B cell (primary cell): ENCODE data around the gene ZBTB17. TPM values are rescaled to one million over a fixed set of nuclear protein-coding genes. Genes with fewer than 3 reads are reported as not detected.

Experiments used
- ATAC-seq: fragments of 200-7000 bp; cut with Tn5 transposase; one replicate; pipeline ENCODE4 v1.10.0; 2021; ENCODE audit warnings: low read depth, mild to moderate bottlenecking, moderate number of reproducible peaks, moderate library complexity
- CTCF ChIA-PET: fragments of 350-600 bp; sonication (Branson Sonifier 250); formaldehyde crosslinking; loops from one replicate; lab custom pipeline; 2021; ENCODE audit warnings: antibody characterized with exemption, inconsistent platforms; lab: Charles Lee
- POLR2A ChIA-PET: fragments of 350-600 bp; sonication (Branson Sonifier 250); formaldehyde crosslinking; loops from one replicate; lab custom pipeline; 2021; ENCODE audit warnings: antibody characterized with exemption; lab: Charles Lee
- DNase-seq: peaks from one replicate; pipeline ENCODE4 v3.0.0; 2013
- H2AFZ ChIP-seq: 2 replicates; pipeline ENCODE4 v1.6.1; 2012; ENCODE audit warnings: mild to moderate bottlenecking, low read depth, low read length; ENCODE audit not compliant: insufficient read depth, poor library complexity, severe bottlenecking
- H3K27ac ChIP-seq, 2 donors: 1 replicate in 1 of 2; 2 replicates in 1 of 2; pipeline ENCODE4 v1.5.1; 2012 to 2013; ENCODE audit warnings: low read length in 2 of 2, mild to moderate bottlenecking in 2 of 2, moderate library complexity in 1 of 2
- H3K27me3 ChIP-seq, 4 experiments: fragments of 200-600 bp in 1 of 4; sonication (generic) in 1 of 4; replicated peaks in 1 of 4; 1 replicate in 2 of 4; 2 replicates in 2 of 4; pipeline versions ENCODE4 v1.6.1 to v1.7.0; 2013 to 2016; ENCODE audit warnings: low read length in 3 of 4, mild to moderate bottlenecking in 2 of 4, mixed read lengths in 1 of 4, moderate library complexity in 1 of 4; ENCODE audit not compliant: insufficient read depth in 4 of 4, control insufficient read depth in 3 of 4; ENCODE audit errors: control extremely low read depth in 1 of 4
- H3K36me3 ChIP-seq, 2 experiments: replicated peaks in 1 of 2; 1 replicate in 1 of 2; 2 replicates in 1 of 2; pipeline versions ENCODE4 v1.6.1 to v1.7.1; 2013; ENCODE audit warnings: low read length in 1 of 2; ENCODE audit not compliant: insufficient read depth in 2 of 2, control insufficient read depth in 1 of 2; ENCODE audit errors: control extremely low read depth in 1 of 2, extremely low read depth in 1 of 2
- H3K4me1 ChIP-seq, 2 donors: fragments of 200-600 bp in 1 of 2; sonication (generic) in 1 of 2; 1 replicate in 1 of 2; 2 replicates in 1 of 2; pipeline versions ENCODE4 v1.5.1 to v1.6.1; 2013 to 2017; ENCODE audit warnings: low read length in 2 of 2; ENCODE audit not compliant: control insufficient read depth in 2 of 2, insufficient read depth in 2 of 2
- H3K4me2 ChIP-seq: replicated peaks from 2 replicates; pipeline ENCODE3; 2012; ENCODE audit warnings: mild to moderate bottlenecking, low read depth, low read length; ENCODE audit not compliant: poor library complexity, severe bottlenecking
- H3K4me3 ChIP-seq, 5 experiments: fragments of 200-600 bp in 1 of 5; sonication (generic) in 1 of 5; 1 replicate in 3 of 5; 2 replicates in 2 of 5; pipeline versions ENCODE4 v1.5.1 to v1.7.0; 2011 to 2016; ENCODE audit warnings: low read length in 4 of 5, mild to moderate bottlenecking in 4 of 5, low read depth in 2 of 5, control low read depth in 1 of 5, moderate library complexity in 1 of 5; ENCODE audit not compliant: insufficient read depth in 1 of 5; ENCODE audit errors: control extremely low read depth in 1 of 5, extremely low read depth in 1 of 5
- H3K79me2 ChIP-seq: fragments of 200-600 bp; sonication (generic); one replicate; pipeline ENCODE4 v1.6.0; 2016; ENCODE audit warnings: low read length; ENCODE audit not compliant: control insufficient read depth, insufficient read depth
- H3K9ac ChIP-seq: fragments of 200-600 bp; sonication (generic); 2 replicates; pipeline ENCODE4 v1.6.1; 2017; ENCODE audit warnings: mild to moderate bottlenecking, low read length, moderate library complexity
- H3K9me3 ChIP-seq, 3 donors: one replicate each; pipeline versions ENCODE4 v1.6.1 to v1.7.1; 2013; ENCODE audit warnings: low read length in 2 of 3; ENCODE audit not compliant: control insufficient read depth in 2 of 3, insufficient read depth in 1 of 3; ENCODE audit errors: control extremely low read depth in 1 of 3
- H4K20me1 ChIP-seq: 2 replicates; pipeline ENCODE4 v1.6.0; 2012; ENCODE audit warnings: mild to moderate bottlenecking, low read length; ENCODE audit not compliant: insufficient read depth, control insufficient read depth, poor library complexity, severe bottlenecking
- H3K27ac Mint-ChIP-seq: one replicate; pipeline ENCODE4 v1.8.0; 2021; ENCODE audit warnings: mixed read lengths
- H3K27me3 Mint-ChIP-seq: one replicate; pipeline ENCODE4 v1.8.0; 2021; ENCODE audit warnings: mixed read lengths
- H3K4me1 Mint-ChIP-seq: one replicate; pipeline ENCODE4 v1.8.0; 2021; ENCODE audit warnings: mixed read lengths
- H3K4me3 Mint-ChIP-seq: one replicate; pipeline ENCODE4 v1.8.0; 2021; ENCODE audit warnings: mixed read lengths
- H3K9me3 Mint-ChIP-seq: one replicate; pipeline ENCODE4 v1.8.0; 2022; ENCODE audit warnings: mixed read lengths; ENCODE audit not compliant: insufficient read depth
- CTCF ChIP-seq: fragments of 200-600 bp; IDR thresholded peaks from one replicate; pipeline ENCODE4 v1.8.0; 2022; ENCODE audit warnings: antibody characterized with exemption, mild to moderate bottlenecking
- EZH2 ChIP-seq: IDR thresholded peaks from 2 replicates; pipeline ENCODE4 v1.6.1; 2012; ENCODE audit warnings: borderline replicate concordance, low read depth, mild to moderate bottlenecking, moderate library complexity, low read length; ENCODE audit not compliant: insufficient read depth, poor library complexity, severe bottlenecking
- WGBS: methylation state at CpG from one replicate; pipeline ENCODE4 v1.1.5; 2013; ENCODE audit warnings: missing lambda C conversion rate; ENCODE audit not compliant: insufficient coverage; 5-methylcytosine and 5-hydroxymethylcytosine counted together
- intact Hi-C: fragments of 100-400 bp; cut with micrococcal nuclease; formaldehyde crosslinking; loops from one replicate; pipeline ENCODE4 v1.10.0; 2022
- polyA plus RNA-seq: library from polyadenylated mRNA; depleted of rRNA; stranded (reverse); fragments of >200 nt; gene quantifications from 2 replicates; pipeline ENCODE4 v1.2.3, GENCODE V29; 2012
- total RNA-seq, 2 donors: library from RNA; stranded (reverse); fragments of 120-200 nt in 1 of 2; gene quantifications; 1 replicate in 1 of 2; 2 replicates in 1 of 2; pipeline versions ENCODE4 v1.2.3 to v1.2.4, GENCODE V29; 2013 to 2022

The ZBTB17 gene
- total and polyA plus RNA-seq, 2 donors (not counting 1 experiment from before 2014, with no cell fraction given): 94.1 to 157 TPM

- H3K4me1 ChIP-seq: peaks cover 17% of the 10 kb centered on the region in 2 donors
- CTCF ChIA-PET: interaction anchor here (1.1 to 5.3 kb wide), 4 partner anchors 28 to 149 kb away, joined by 3 to 19 read pairs (median 5); partner anchors contain the start of gene UQCRHL
- H3K27ac Mint-ChIP-seq: no peak overlapping the region
- DNase-seq (no peak), ATAC-seq (no peak)
- peaks cover 62% of the 10 kb centered on the region for H3K4me1 Mint-ChIP-seq
- no peak for TF ChIP-seq EZH2
- no peak overlapping the region for H2AFZ ChIP-seq
- H3K9me3 ChIP-seq: no peaks in the 10 kb centered on the region
- no peak overlapping the region for H3K9ac ChIP-seq
- peaks cover 98% of the 10 kb centered on the region for H3K79me2 ChIP-seq
- H4K20me1 ChIP-seq: peaks cover 51% of the 10 kb centered on the region
- POLR2A ChIA-PET: interaction anchor here (1.1 kb wide), 1 partner anchor 164 kb away, joined by 3 read pairs; no protein-coding TSS in a partner anchor
- H3K36me3 ChIP-seq: peaks cover 0 to 20% of the 10 kb centered on the region in 2 experiments
- H3K9me3 Mint-ChIP-seq: no peaks in the 10 kb centered on the region
- H3K4me3 ChIP-seq: no peak overlapping the region
- intact Hi-C loops: no loop called here
- H3K4me2 ChIP-seq: no peak overlapping the region
- no peak overlapping the region for H3K27ac ChIP-seq
- H3K4me3 Mint-ChIP-seq: no peak overlapping the region
- no peaks in the 10 kb centered on the region for H3K27me3 ChIP-seq
- no peaks in the 10 kb centered on the region for H3K27me3 Mint-ChIP-seq
Measured at GRCh38 chr1:15956150-15956549, 19.8 kb downstream of the ZBTB17 start.

GRCh38 chr1:15955552-15955951, 20.3 kb downstream of the ZBTB17 start:
- CTCF ChIA-PET: interaction anchor here (1.3 to 5.3 kb wide), 2 partner anchors 27 to 140 kb away, joined by 5 to 19 read pairs; no protein-coding TSS in a partner anchor
- no CpG with 5 or more reads among the region's 2 CpGs for WGBS
- TF ChIP-seq CTCF (no peak), EZH2 (no peak)
- no peak overlapping the region for H3K4me2 ChIP-seq
- H3K27ac Mint-ChIP-seq: no peak overlapping the region
- no peak overlapping the region for H3K4me3 Mint-ChIP-seq
- H3K79me2 ChIP-seq: peaks cover 98% of the 10 kb centered on the region
- POLR2A ChIA-PET: interaction anchor here (1.1 kb wide), 1 partner anchor 163 kb away, joined by 3 read pairs; no protein-coding TSS in a partner anchor
- H3K27ac ChIP-seq: no peak overlapping the region
- H3K36me3 ChIP-seq: peaks cover 0 to 20% of the 10 kb centered on the region in 2 experiments
- no peaks in the 10 kb centered on the region for H3K27me3 Mint-ChIP-seq
- DNase-seq: no peak
- H4K20me1 ChIP-seq: peaks cover 56% of the 10 kb centered on the region
- no peaks in the 10 kb centered on the region for H3K27me3 ChIP-seq
- peaks cover 23% of the 10 kb centered on the region in 2 donors for H3K4me1 ChIP-seq
- no peak for ATAC-seq
- H3K9ac ChIP-seq: no peak overlapping the region
- intact Hi-C loops: no loop called here
- no peak overlapping the region for H2AFZ ChIP-seq
- H3K4me1 Mint-ChIP-seq: peaks cover 66% of the 10 kb centered on the region
- no peak overlapping the region for H3K4me3 ChIP-seq
- no peaks in the 10 kb centered on the region for H3K9me3 ChIP-seq
- H3K9me3 Mint-ChIP-seq: no peaks in the 10 kb centered on the region
